CD4-positive, alpha-beta T cell treated with Interleukin-4 for 4 hours (primary cell): ENCODE results near the gene SLCO2B1.

ENCODE experiments used
- DNase-seq: peaks from one replicate; pipeline ENCODE4 v3.0.0-alpha.2; 2020

Gene SLCO2B1

DNA sequence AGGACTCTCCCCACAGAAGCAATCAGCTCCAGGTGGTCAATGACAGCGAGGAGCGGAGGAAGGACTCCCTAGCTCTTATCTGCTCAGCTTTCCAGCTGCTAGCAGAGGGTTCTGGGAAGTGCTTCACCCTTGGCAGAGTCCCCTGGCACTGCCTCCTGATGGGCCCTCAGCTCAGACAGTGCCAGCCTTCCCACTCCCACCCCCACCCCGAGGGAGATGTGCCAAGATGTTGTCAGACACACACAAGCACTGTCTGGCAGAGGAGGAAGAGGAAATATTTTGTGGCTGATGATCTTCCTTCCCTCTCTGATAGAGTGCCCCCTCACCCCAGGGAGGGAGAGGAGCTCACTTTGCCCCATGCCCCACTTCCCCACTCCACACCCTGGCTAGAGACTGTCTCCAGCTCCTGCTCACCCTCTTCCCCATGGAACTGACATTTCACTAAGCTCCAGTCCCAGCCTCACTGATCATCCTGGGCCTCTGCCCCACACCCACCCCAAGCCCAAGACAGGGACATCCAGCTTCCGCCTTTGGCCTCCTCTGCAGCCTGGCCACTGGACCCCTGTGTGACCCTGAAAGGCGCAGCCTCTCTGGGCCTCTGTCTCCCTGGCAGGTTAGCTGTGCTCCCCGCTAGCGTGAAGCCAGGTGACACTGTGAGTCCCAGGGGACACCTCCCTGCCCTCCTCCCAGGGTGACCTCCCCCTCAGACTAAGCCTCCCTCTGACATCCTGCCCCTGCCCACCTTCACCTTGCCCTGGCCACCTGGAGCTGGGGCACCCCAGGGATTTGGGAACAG lies 44.5 kb downstream of the SLCO2B1 start:
- DNase-seq: no peak

- no peak for DNase-seq
Measured at GRCh38 chr11:75196426-75196825, 45.5 kb downstream of the SLCO2B1 start.

GRCh38 chr11:75197512-75198277 lies 46.8 kb downstream of the SLCO2B1 start:
- DNase-seq: no peak

DNA sequence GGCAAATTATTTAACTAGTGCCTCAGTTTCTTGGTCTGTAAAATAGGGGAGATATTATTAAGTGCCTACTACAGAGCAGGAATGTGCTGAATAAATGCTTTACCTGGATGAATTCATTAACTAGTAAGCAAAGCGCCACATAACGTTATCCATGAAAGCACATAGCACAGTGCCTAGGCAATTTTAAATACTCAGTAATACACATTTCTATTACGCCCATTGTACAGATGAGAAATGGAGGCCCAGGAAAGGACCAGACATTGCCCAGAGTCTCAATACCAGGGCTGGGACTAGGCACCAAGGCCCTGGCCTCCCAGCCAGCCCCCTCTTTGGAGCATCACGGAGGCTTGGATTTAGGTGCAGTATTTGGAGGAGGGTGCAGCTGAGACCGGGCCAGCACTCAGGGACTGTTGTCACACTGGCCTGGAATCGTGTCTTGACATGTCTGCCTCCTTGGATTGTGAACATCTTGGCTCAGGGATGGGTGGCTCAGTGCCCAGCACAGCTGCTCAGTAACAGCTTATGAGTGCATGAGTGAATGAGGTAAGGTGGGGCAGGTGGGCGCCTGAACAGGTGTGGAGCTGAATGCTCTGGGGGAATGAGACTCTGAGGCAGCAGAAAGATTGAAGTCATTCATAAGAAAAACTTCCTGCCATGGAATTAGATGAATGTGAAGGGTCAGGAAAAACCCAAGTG lies 47.5 kb downstream of the SLCO2B1 start:
- DNase-seq: no peak

DNA sequence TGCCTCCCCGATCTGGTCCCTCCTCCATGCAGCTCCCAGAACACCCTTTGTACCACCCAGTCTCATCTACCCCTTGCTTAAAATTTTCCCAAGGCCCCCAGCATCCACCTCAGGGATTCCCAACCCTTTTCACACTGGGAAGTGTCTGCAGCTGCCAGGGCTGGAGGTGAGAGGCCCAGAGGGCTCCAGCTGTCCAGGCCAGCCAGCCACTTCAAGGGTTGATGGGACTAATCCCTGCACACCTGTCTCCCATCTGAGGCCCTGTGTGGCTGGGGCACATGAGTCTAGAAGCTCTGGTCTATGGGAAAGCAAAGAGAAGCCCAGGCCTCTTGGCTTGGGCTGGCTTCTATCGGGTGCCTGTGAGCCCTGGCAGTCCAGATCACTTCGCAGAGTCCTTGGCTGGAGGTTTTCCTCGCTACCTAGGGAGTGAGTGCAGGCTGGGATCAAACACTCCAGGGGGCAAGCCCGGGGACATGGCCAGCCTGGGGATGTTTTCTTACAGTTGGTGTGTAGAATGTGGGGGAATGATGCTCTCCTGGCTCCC lies 48.6 kb downstream of the SLCO2B1 start:
- DNase-seq: no peak

DNA sequence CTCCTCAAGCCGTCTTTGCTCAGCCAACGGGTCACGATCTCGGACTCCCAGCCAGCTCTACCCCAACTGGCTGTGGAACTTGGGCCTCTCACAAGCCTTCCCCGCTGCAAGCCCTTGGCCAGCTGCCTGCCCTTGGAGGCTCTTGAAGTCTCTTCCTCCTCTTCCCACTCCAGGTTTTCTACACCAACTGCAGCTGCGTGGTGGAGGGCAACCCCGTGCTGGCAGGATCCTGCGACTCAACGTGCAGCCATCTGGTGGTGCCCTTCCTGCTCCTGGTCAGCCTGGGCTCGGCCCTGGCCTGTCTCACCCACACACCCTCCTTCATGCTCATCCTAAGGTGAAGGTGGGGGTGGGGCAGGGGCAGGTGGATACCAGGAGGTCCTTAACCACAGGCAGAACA lies 49.1 kb downstream of the SLCO2B1 start:
- no peak for DNase-seq

- no peak for DNase-seq
Measured at GRCh38 chr11:75200531-75200930, 49.6 kb downstream of the SLCO2B1 start.

GRCh38 chr11:75201771-75202170 lies 50.9 kb downstream of the SLCO2B1 start:
- no peak for DNase-seq

- DNase-seq: no peak
Measured at GRCh38 chr11:75202195-75202594, 51.3 kb downstream of the SLCO2B1 start.

DNA sequence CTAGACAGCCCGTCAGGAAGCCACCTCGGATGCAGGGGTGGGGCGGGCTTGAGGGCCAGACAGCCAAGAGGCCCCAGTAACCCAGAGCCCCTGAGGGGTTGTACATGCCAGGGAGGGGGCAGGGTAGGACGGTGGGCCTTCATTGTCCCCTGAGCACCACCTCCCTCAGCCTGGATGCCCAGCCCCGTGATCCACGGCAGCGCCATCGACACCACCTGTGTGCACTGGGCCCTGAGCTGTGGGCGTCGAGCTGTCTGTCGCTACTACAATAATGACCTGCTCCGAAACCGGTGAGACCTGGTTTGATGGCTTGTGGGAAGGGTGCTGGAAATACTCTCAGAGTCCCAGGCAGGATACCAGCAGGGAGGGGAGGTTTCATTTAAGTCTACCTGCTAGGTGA lies 52.2 kb downstream of the SLCO2B1 start:
- DNase-seq: no peak

DNA sequence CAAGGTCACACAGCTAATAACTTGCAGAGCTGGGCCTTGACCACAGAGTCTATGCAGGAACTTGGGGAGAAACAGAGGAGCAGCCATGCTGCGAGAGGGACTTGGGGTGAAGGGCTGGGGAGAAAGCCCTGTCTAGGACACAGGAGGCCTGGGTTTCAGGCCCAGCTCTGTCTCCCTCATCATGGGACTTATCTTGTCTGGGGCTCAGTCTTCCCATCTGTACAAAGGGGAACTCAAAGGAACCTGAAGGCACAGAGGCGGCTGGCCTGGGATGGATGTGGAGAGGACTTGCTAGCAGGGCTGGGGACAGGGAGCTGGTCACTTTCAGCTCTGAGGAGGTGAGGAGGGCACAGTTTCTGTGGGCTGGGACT lies 52.7 kb downstream of the SLCO2B1 start:
- DNase-seq: no peak

- no peak for DNase-seq
Measured at GRCh38 chr11:75204012-75204674, 53.2 kb downstream of the SLCO2B1 start.

DNA sequence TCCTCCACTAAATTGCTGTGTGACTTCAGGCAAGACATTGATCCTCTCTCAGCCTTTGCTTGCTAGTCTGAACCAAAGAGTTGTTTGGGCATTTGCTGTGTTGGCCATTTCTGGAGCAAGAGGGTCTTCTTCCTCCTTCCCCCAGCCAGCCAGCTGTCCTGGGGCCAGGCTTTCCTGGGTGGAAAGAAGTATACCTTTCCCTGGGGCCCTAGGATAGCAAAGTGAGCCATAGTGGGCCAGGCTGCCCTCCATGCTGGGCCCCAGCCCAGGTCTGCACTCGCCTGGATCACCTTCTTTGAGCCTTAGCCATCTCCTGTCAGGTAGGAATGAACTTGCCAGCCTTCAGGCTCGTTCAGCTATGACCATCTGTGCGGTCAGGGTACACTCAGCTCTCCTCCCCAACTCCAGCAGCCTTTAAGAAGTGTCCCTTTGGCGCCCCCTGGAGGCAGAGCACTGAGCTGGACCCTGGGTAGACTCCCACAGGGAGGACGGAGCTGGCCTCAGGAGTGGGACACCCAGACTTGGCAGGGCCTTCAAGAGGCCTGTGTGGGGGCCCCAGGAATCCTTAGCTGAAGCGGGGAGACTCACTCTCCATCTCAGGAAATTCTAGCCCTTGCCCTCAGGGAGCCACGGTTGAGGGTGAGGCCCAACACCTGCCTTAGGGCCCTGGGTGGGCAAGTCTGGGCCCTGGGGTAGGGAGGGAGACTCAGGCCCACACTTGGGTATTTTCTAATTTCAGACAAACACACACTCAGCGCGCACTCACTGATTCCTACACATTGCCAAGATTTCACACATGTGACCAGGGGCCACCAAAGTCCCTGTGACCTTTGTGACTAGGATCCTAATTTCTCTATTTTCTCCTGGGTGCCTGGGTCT lies 54.0 kb downstream of the SLCO2B1 start:
- DNase-seq: peak; percentile 69

DNA sequence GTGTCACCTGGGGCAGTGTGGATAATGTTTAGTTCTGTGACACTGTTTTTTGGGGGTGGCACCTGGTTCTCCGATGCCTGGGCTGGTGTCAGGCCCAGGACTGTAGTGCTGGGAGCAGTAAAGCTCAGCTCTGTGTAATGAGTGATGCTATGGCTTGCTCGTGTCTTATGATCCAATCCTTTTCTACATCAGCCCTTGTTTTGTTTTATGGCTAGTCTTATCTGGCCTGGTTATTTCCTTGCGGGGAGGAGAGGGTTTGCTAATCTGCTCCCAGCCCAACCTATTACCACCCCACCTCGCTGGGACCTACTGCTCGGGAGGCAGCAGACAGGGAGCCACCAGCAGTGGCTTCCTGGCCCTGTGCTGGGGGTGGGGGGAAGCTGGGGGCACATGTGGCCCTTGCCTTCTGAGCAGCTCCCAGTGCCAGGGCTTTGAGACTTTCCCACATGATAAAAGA lies 54.7 kb downstream of the SLCO2B1 start:
- no peak for DNase-seq

DNA sequence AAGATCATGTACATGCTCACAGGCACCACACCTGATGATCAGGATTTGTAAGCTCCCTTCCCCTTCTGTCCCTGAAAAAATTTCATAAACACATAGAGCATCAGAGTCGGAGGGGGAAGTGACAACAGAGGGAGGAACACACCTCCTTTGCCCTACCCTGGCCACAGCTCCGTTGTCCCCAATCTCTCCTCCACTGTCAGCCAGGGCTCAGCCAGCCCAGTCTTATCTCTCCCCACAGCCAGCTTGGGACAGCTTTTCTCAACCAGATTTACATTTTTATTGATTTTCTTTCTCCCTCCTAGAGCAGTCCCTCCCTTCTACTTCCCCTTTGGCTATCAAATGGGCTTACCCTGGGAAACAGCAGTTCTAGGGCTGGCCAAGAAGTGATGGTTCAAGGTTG lies 57.5 kb downstream of the SLCO2B1 start:
- no peak for DNase-seq

- DNase-seq: no peak
Measured at GRCh38 chr11:75212411-75212810, 61.5 kb downstream of the SLCO2B1 start.

GRCh38 chr11:75214411-75214821 lies 63.5 kb downstream of the SLCO2B1 start:
- DNase-seq: peak; percentile 49

DNA sequence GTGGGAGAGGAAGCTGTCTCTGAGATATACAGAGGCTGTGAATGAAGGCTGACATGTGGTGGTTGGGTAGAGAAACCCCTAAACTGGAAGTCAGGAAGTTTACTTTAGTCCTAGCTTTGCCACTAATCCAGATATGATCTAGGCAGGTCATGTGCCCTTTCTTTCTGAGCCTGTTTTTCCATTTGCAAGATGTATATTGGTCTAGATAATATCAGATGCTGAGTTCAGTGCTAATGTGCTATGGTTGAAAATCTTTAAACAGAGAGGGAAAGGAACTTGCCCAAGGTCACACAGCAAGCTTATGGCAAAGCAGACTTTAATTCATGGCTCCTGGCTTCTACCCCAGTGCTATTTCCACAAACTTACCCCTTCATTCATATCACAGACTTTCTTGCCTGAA lies 63.9 kb downstream of the SLCO2B1 start:
- no peak for DNase-seq

GRCh38 chr11:75219869-75220268 lies 69.0 kb downstream of the SLCO2B1 start:
- no peak for DNase-seq

GRCh38 chr11:75223954-75224643 lies 73.2 kb downstream of the SLCO2B1 start:
- no peak for DNase-seq

- DNase-seq: no peak
Measured at GRCh38 chr11:75225794-75226193, 74.9 kb downstream of the SLCO2B1 start.
